HCT116 (cell line): ENCODE measurements around the gene NBEAL2. TPM values are rescaled to one million over a fixed set of nuclear protein-coding genes. Genes with fewer than 3 reads are reported as not detected.

Experiments used
- ATAC-seq: fragments of 200-7000 bp; cut with Tn5 transposase; 2 replicates; pipeline ENCODE4 v1.9.1; 2020; ENCODE audit warnings: mild to moderate bottlenecking, moderate library complexity
- BruUV-seq: library from RNA; stranded (reverse); fragments of 400-500 nt; replicated peaks from 2 replicates; lab custom pipeline; 2021; lab: Mats Ljungman, UMichigan
- CTCF ChIA-PET: fragments of 300-600 bp; sonication (Branson Sonifier 250); formaldehyde crosslinking; loops from one replicate; lab custom pipeline; 2021; ENCODE audit warnings: antibody characterized with exemption; lab: Charles Lee
- POLR2A ChIA-PET: fragments of 300-600, 350-600 bp; sonication (Branson Sonifier 250); formaldehyde crosslinking; loops from one replicate; lab custom pipeline; 2021; ENCODE audit warnings: antibody characterized with exemption; lab: Charles Lee
- RAD21 ChIA-PET, 2 experiments: fragments of 300-600 bp; sonication (Branson Sonifier 250); formaldehyde crosslinking; loops; one replicate each; lab custom pipeline; 2023; ENCODE audit warnings: low total read pairs in 2 of 2; ENCODE audit not compliant: uncharacterized antibody in 2 of 2, unreplicated experiment in 2 of 2, low non-redundant PET in 1 of 2; lab: Charles Lee
- DNase-seq: peaks from one replicate; pipeline ENCODE4 v3.0.0-alpha.2; 2010; ENCODE audit warnings: low read depth, low spot score
- H2AFZ ChIP-seq: fragments of 200-600 bp; shearing (Covaris generic), sonication (generic); 2 replicates; pipeline ENCODE4 v1.6.1; 2017; ENCODE audit warnings: low read depth, mixed run types, mixed read lengths, antibody characterized with exemption, low read length; ENCODE audit not compliant: poor library complexity, severe bottlenecking
- H3K27ac ChIP-seq: 2 replicates; pipeline ENCODE4 v1.5.1; 2012; ENCODE audit warnings: low read depth, low read length
- H3K27me3 ChIP-seq: fragments of 200-600 bp; sonication (generic); 2 replicates; pipeline ENCODE4 v1.6.1; 2016; ENCODE audit warnings: mixed run types, low read length, mixed read lengths; ENCODE audit not compliant: insufficient read depth
- H3K36me3 ChIP-seq, 2 experiments: fragments of 200-500 bp in 1 of 2; fragments of 200-600 bp in 1 of 2; sonication (Bioruptor generic) in 1 of 2; sonication (generic) in 1 of 2; 2 replicates each; pipeline versions ENCODE4 v1.5.1 to v1.6.1; 2014 to 2016; ENCODE audit warnings: low read length in 2 of 2, inconsistent platforms in 1 of 2, mixed read lengths in 1 of 2, mixed run types in 1 of 2; ENCODE audit not compliant: insufficient read depth in 2 of 2, control insufficient read depth in 1 of 2
- H3K4me1 ChIP-seq, 2 experiments: fragments of 200-600 bp in 1 of 2; sonication (generic) in 1 of 2; 2 replicates each; pipeline versions ENCODE4 v1.5.1 to v1.6.1; 2012 to 2017; ENCODE audit warnings: low read length in 2 of 2, inconsistent platforms in 1 of 2, mild to moderate bottlenecking in 1 of 2, mixed read lengths in 1 of 2, mixed run types in 1 of 2, moderate library complexity in 1 of 2; ENCODE audit not compliant: insufficient read depth in 2 of 2, control insufficient read depth in 1 of 2
- H3K4me2 ChIP-seq: fragments of 200-600 bp; sonication (generic); 2 replicates; pipeline ENCODE4 v1.6.1; 2017; ENCODE audit warnings: mixed run types, low read length, mixed read lengths
- H3K4me3 ChIP-seq, 2 experiments: fragments of 200-600 bp in 1 of 2; sonication (generic) in 1 of 2; replicated peaks in 1 of 2; 2 replicates each; pipeline ENCODE4 v1.5.1; 2011 to 2016; ENCODE audit warnings: low read length in 2 of 2, control low read depth in 1 of 2, low read depth in 1 of 2, mild to moderate bottlenecking in 1 of 2, mixed read lengths in 1 of 2, mixed run types in 1 of 2
- H3K79me2 ChIP-seq: fragments of 200-600 bp; sonication (generic); 2 replicates; pipeline ENCODE4 v1.6.1; 2017; ENCODE audit warnings: mild to moderate bottlenecking, mixed run types, low read length, moderate library complexity, mixed read lengths; ENCODE audit not compliant: insufficient read depth
- H3K9ac ChIP-seq: fragments of 200-600 bp; sonication (generic); 2 replicates; pipeline ENCODE4 v1.6.1; 2016; ENCODE audit warnings: low read length, mixed read lengths
- H3K9me2 ChIP-seq: fragments of 200-600 bp; sonication (generic), shearing (Covaris generic); 2 replicates; pipeline ENCODE4 v1.6.1; 2017; ENCODE audit warnings: mixed run types, mild to moderate bottlenecking, moderate library complexity; ENCODE audit not compliant: insufficient read depth
- H3K9me3 ChIP-seq, 2 experiments: fragments of 200-500 bp in 1 of 2; fragments of 200-600 bp in 1 of 2; sonication (Bioruptor generic) in 1 of 2; sonication (generic) in 1 of 2; 2 replicates each; pipeline ENCODE4 v1.6.1; 2014 to 2017; ENCODE audit warnings: low read length in 2 of 2, mixed read lengths in 2 of 2, inconsistent platforms in 1 of 2, low read depth in 1 of 2, mild to moderate bottlenecking in 1 of 2, mixed run types in 1 of 2, moderate library complexity in 1 of 2; ENCODE audit not compliant: control insufficient read depth in 1 of 2, insufficient read depth in 1 of 2
- H4K20me1 ChIP-seq: fragments of 200-600 bp; sonication (generic), shearing (Covaris generic); 2 replicates; pipeline ENCODE4 v1.6.1; 2017; ENCODE audit warnings: mixed run types, mild to moderate bottlenecking, moderate library complexity; ENCODE audit not compliant: insufficient read depth
- CBX3 ChIP-seq: IDR thresholded peaks from 2 replicates; pipeline ENCODE4 v1.6.1; 2012; ENCODE audit warnings: low read depth
- CEBPB ChIP-seq: IDR thresholded peaks from 2 replicates; pipeline ENCODE4 v1.6.1; 2012; ENCODE audit warnings: low read depth
- EGR1 ChIP-seq: IDR thresholded peaks from 2 replicates; pipeline ENCODE4 v1.6.1; 2012; ENCODE audit warnings: low read depth
- ELF1 ChIP-seq: IDR thresholded peaks from 2 replicates; pipeline ENCODE4 v1.6.1; 2012; ENCODE audit warnings: low read depth, borderline replicate concordance
- EZH2 ChIP-seq: fragments of 200-600 bp; sonication (generic); IDR thresholded peaks from 2 replicates; pipeline ENCODE4 v1.6.1; 2017; ENCODE audit warnings: antibody characterized with exemption, mixed run types
- EZH2phosphoT487 ChIP-seq: fragments of 200-600 bp; IDR thresholded peaks from 2 replicates; pipeline ENCODE4 v1.6.1; 2018; ENCODE audit warnings: antibody characterized with exemption, borderline replicate concordance
- FOSL1 ChIP-seq: IDR thresholded peaks from 2 replicates; pipeline ENCODE4 v1.6.1; 2012; ENCODE audit warnings: low read depth
- JUND ChIP-seq: IDR thresholded peaks from 2 replicates; pipeline ENCODE4 v1.6.1; 2012
- POLR2A ChIP-seq: IDR thresholded peaks from 2 replicates; pipeline ENCODE4 v1.7.0; 2011; ENCODE audit warnings: borderline replicate concordance; ENCODE audit not compliant: insufficient read depth, insufficient read length; ENCODE audit errors: extremely low read depth
- POLR2AphosphoS5 ChIP-seq: IDR thresholded peaks from 2 replicates; pipeline ENCODE4 v1.6.1; 2011; ENCODE audit warnings: mild to moderate bottlenecking, low read depth, low read length, moderate library complexity
- RAD21 ChIP-seq: IDR thresholded peaks from 2 replicates; pipeline ENCODE4 v1.6.1; 2012; ENCODE audit warnings: low read depth, mild to moderate bottlenecking
- SIN3A ChIP-seq: IDR thresholded peaks from 2 replicates; pipeline ENCODE4 v1.6.1; 2012; ENCODE audit warnings: low read depth
- SP1 ChIP-seq: IDR thresholded peaks from 2 replicates; pipeline ENCODE4 v1.6.1; 2012; ENCODE audit warnings: low read depth
- SRF ChIP-seq: IDR thresholded peaks from 2 replicates; pipeline ENCODE4 v1.6.1; 2012; ENCODE audit warnings: low read depth
- TCF7L2 ChIP-seq: IDR thresholded peaks from 2 replicates; pipeline ENCODE4 v1.7.0; 2011; ENCODE audit warnings: borderline replicate concordance, inconsistent platforms; ENCODE audit not compliant: insufficient read depth, insufficient read length; ENCODE audit errors: extremely low read depth
- YY1 ChIP-seq: IDR thresholded peaks from 2 replicates; pipeline ENCODE4 v1.6.1; 2011; ENCODE audit warnings: low read length, low read depth, moderate library complexity, mild to moderate bottlenecking; ENCODE audit not compliant: insufficient replicate concordance; ENCODE audit errors: extremely low read depth
- ZFX ChIP-seq: fragments of 450-650 bp; IDR thresholded peaks from 2 replicates; pipeline ENCODE4 v1.6.1; 2017
- ZNF274 ChIP-seq: fragments of 200-500 bp; sonication (Bioruptor generic); IDR thresholded peaks from 2 replicates; pipeline ENCODE4 v1.6.1; 2014; ENCODE audit warnings: mild to moderate bottlenecking, low read depth, low read length, inconsistent platforms
- intact Hi-C: fragments of 100-400 bp; cut with micrococcal nuclease; formaldehyde crosslinking; loops from 2 replicates; pipeline ENCODE4 v1.10.0; 2022
- total RNA-seq: library from RNA; stranded (reverse); gene quantifications from one replicate; pipeline ENCODE4 v1.2.1, GENCODE V29; 2021; ENCODE audit not compliant: unreplicated experiment
- TF ChIP-seq, protein P1 (sequence below): IDR thresholded peaks from 2 replicates; pipeline ENCODE4 v1.6.1; 2012; ENCODE audit warnings: low read depth
- TF ChIP-seq, protein P2 (sequence below): IDR thresholded peaks from 2 replicates; pipeline ENCODE4 v1.6.1; 2012
- TF ChIP-seq, protein P3 (sequence below): IDR thresholded peaks from 2 replicates; pipeline ENCODE4 v1.6.1; 2012
- TF ChIP-seq, protein P4 (sequence below): IDR thresholded peaks from 2 replicates; pipeline ENCODE4 v1.6.1; 2011; ENCODE audit warnings: mild to moderate bottlenecking, low read length, moderate library complexity; ENCODE audit not compliant: insufficient replicate concordance; ENCODE audit errors: extremely low read depth

Gene NBEAL2
- total RNA-seq, 1 experiment from 2014 or later = 72.9 TPM

DNA sequence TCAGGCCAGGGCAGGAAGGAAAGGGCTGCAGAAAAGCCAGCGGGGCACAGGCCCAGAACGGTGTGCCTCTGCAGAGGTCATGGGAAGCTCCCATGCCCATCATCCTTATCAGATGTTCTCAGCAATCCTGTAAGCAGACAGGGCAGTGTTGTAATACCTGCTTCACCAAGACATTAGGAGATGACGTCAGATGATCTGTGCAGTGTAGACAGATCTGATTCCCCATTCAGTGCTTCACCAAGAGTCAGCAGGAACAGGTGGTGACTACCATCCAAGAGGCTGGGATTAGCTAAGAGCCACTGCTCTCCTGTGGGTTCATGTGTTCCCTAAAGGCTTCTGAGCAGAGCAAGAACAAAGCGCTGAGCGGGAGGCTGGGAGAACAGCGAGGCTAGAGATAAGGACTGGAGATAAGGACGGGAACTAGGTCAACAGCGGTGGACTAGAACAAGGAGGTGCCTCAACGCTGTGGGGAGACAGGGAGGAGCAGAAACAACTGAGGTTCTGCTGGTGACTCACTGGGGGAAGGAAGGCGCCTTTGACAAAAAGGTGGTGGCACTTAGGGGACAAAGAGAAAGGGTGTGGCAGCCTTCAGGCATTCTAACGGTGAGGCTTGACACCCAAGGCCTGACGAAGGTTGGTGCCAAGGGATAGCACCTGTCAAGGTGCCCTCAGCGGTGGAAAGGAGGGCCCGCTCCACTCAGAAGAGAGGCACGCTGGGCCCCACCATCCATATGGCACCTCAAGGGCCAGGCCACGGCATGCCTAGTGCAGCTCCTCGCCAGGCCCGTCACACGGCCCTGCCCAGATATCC is 31.3 kb upstream of the NBEAL2 start:
- CTCF ChIA-PET = interaction anchor here (1.3 to 1.8 kb wide), 2 partner anchors 12 to 24 kb away, joined by 4 to 7 read pairs; no protein-coding TSS in a partner anchor
- RAD21 ChIA-PET = interaction anchor here in 1 of 2 experiments (1.3 kb wide), 1 partner anchor 31 kb away, joined by 3 read pairs; the partner anchor contains the start of gene NBEAL2
- H3K9me2 ChIP-seq = no peaks in the 10 kb centered on the region
- H3K27ac ChIP-seq = peak overlapping the region; percentile 50
- no peaks in the 10 kb centered on the region for H3K9me3 ChIP-seq
- H3K4me2 ChIP-seq = peak overlapping the region; percentile 64
- POLR2A ChIA-PET = interaction anchor here (0.7 to 1.9 kb wide), 3 partner anchors 13 to 28 kb away, joined by 3 to 5 read pairs (median 4); partner anchors contain the start of gene CCDC12
- H3K36me3 ChIP-seq = peaks cover 0 to 9% of the 10 kb centered on the region in 2 experiments; a peak in 1 of 4 replicates
- H3K79me2 ChIP-seq = peaks cover 98% of the 10 kb centered on the region
- DNase-seq = peak; percentile 64
- ATAC-seq = peak; percentile 74
- peaks cover 67 to 94% of the 10 kb centered on the region in 2 experiments for H3K4me1 ChIP-seq
- intact Hi-C loops = no loop called here
- H2AFZ ChIP-seq = no peak overlapping the region
- no TSS peak for BruUV-seq
- H4K20me1 ChIP-seq = peaks cover 48% of the 10 kb centered on the region; the same call in 1 of the 2 replicates
- peak overlapping the region; percentile 21; the same call in 1 of the 2 replicates for H3K9ac ChIP-seq
- H3K4me3 ChIP-seq = peak overlapping the region in 1 of 2 experiments; percentile 34; a peak in 3 of 4 replicates
- no peaks in the 10 kb centered on the region for H3K27me3 ChIP-seq
- TF ChIP-seq, protein P1, sequence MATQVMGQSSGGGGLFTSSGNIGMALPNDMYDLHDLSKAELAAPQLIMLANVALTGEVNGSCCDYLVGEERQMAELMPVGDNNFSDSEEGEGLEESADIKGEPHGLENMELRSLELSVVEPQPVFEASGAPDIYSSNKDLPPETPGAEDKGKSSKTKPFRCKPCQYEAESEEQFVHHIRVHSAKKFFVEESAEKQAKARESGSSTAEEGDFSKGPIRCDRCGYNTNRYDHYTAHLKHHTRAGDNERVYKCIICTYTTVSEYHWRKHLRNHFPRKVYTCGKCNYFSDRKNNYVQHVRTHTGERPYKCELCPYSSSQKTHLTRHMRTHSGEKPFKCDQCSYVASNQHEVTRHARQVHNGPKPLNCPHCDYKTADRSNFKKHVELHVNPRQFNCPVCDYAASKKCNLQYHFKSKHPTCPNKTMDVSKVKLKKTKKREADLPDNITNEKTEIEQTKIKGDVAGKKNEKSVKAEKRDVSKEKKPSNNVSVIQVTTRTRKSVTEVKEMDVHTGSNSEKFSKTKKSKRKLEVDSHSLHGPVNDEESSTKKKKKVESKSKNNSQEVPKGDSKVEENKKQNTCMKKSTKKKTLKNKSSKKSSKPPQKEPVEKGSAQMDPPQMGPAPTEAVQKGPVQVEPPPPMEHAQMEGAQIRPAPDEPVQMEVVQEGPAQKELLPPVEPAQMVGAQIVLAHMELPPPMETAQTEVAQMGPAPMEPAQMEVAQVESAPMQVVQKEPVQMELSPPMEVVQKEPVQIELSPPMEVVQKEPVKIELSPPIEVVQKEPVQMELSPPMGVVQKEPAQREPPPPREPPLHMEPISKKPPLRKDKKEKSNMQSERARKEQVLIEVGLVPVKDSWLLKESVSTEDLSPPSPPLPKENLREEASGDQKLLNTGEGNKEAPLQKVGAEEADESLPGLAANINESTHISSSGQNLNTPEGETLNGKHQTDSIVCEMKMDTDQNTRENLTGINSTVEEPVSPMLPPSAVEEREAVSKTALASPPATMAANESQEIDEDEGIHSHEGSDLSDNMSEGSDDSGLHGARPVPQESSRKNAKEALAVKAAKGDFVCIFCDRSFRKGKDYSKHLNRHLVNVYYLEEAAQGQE = no peak
- TF ChIP-seq POLR2AphosphoS5 (no peak; the same call in 1 of the 2 replicates), TCF7L2 (peak; percentile 56), SIN3A (peak; percentile 75), EZH2 (no peak), FOSL1 (peak; percentile 46; the same call in 1 of the 2 replicates), YY1 (no peak), ZNF274 (no peak), POLR2A (no peak), CEBPB (no peak), RAD21 (no peak), CBX3 (no peak), ZFX (no peak), EZH2phosphoT487 (no peak), SRF (no peak), JUND (peak; percentile 49; the same call in 1 of the 2 replicates), EGR1 (no peak), ELF1 (no peak), SP1 (peak; percentile 55)
- TF ChIP-seq, protein P2, sequence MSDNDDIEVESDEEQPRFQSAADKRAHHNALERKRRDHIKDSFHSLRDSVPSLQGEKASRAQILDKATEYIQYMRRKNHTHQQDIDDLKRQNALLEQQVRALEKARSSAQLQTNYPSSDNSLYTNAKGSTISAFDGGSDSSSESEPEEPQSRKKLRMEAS = peak; percentile 39; the same call in 1 of the 2 replicates
- TF ChIP-seq, protein P3, sequence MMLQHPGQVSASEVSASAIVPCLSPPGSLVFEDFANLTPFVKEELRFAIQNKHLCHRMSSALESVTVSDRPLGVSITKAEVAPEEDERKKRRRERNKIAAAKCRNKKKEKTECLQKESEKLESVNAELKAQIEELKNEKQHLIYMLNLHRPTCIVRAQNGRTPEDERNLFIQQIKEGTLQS = no peak
- TF ChIP-seq, protein P4, sequence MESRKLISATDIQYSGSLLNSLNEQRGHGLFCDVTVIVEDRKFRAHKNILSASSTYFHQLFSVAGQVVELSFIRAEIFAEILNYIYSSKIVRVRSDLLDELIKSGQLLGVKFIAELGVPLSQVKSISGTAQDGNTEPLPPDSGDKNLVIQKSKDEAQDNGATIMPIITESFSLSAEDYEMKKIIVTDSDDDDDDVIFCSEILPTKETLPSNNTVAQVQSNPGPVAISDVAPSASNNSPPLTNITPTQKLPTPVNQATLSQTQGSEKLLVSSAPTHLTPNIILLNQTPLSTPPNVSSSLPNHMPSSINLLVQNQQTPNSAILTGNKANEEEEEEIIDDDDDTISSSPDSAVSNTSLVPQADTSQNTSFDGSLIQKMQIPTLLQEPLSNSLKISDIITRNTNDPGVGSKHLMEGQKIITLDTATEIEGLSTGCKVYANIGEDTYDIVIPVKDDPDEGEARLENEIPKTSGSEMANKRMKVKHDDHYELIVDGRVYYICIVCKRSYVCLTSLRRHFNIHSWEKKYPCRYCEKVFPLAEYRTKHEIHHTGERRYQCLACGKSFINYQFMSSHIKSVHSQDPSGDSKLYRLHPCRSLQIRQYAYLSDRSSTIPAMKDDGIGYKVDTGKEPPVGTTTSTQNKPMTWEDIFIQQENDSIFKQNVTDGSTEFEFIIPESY = no peak
